GM12878 (cell line): ENCODE data around the gene PRR5L. TPM values are rescaled to one million over a fixed set of nuclear protein-coding genes. Genes with fewer than 3 reads are reported as not detected.

ENCODE experiments used
- ATAC-seq: fragments of 200-7000 bp; cut with Tn5 transposase; 3 replicates; pipeline ENCODE4 v1.9.1; 2020; ENCODE audit warnings: mild to moderate bottlenecking, moderate library complexity
- BruUV-seq: library from RNA; stranded (reverse); fragments of 400-500 nt; replicated peaks from 2 replicates; lab custom pipeline; 2021; lab: Mats Ljungman, UMichigan
- CTCF ChIA-PET: fragments of 300-600 bp; sonication (Branson Sonifier 250); formaldehyde crosslinking; extraction: SDS; loops from one replicate; lab custom pipeline; 2021; ENCODE audit warnings: inconsistent platforms; lab: Yijun Ruan, JAX
- POLR2A ChIA-PET: fragments of 350-600 bp; formaldehyde crosslinking; extraction: SDS; loops from one replicate; lab custom pipeline; 2021; ENCODE audit warnings: inconsistent platforms; lab: Charles Lee
- RAD21 ChIA-PET: fragments of 300-600 bp; sonication (Branson Sonifier 250); formaldehyde crosslinking; loops from one replicate; lab custom pipeline; 2023; ENCODE audit warnings: antibody characterized with exemption; ENCODE audit not compliant: unreplicated experiment; lab: Charles Lee
- SMC1A ChIA-PET: fragments of 300-600 bp; sonication (Branson Sonifier 250); formaldehyde crosslinking; loops from one replicate; lab custom pipeline; 2023; ENCODE audit not compliant: unreplicated experiment, uncharacterized antibody; lab: Charles Lee
- DNase-seq: peaks from one replicate; pipeline ENCODE4 v3.0.0-alpha.2; 2011; ENCODE audit warnings: low read depth, low spot score
- FAIRE-seq: peaks from 3 replicates; lab custom pipeline; 2011; peaks lifted over from hg19 to GRCh38; lab: Jason Lieb, UNC
- H2AFZ ChIP-seq: 2 replicates; pipeline ENCODE4 v1.6.0; 2011; ENCODE audit warnings: low read depth, low read length, control low read depth; ENCODE audit not compliant: control insufficient read depth
- H3K27ac ChIP-seq: 2 replicates; pipeline ENCODE4 v1.5.1; 2011; ENCODE audit warnings: control low read depth; ENCODE audit not compliant: control insufficient read depth, insufficient read depth
- H3K27me3 ChIP-seq, 2 experiments: replicated peaks in 1 of 2; 2 replicates each; pipeline versions ENCODE4 v1.6.0 to v1.6.1; 2011; ENCODE audit warnings: low read length in 1 of 2; ENCODE audit not compliant: control insufficient read depth in 2 of 2, insufficient read depth in 2 of 2
- H3K36me3 ChIP-seq, 2 experiments: 2 replicates each; pipeline ENCODE4 v1.5.1; 2011; ENCODE audit warnings: low read length in 1 of 2; ENCODE audit not compliant: control insufficient read depth in 2 of 2, insufficient read depth in 2 of 2
- H3K4me1 ChIP-seq: 2 replicates; pipeline ENCODE4 v1.6.1; 2011; ENCODE audit warnings: mild to moderate bottlenecking, low read length, moderate library complexity, mixed read lengths; ENCODE audit not compliant: control insufficient read depth, insufficient read depth
- H3K4me2 ChIP-seq: 2 replicates; pipeline ENCODE4 v1.6.0; 2011; ENCODE audit warnings: control low read depth; ENCODE audit not compliant: control insufficient read depth, insufficient read depth
- H3K4me3 ChIP-seq: fragments of 200-600 bp; sonication (generic); 2 replicates; pipeline ENCODE4 v1.5.1; 2016
- H3K79me2 ChIP-seq: 2 replicates; pipeline ENCODE4 v1.6.0; 2011; ENCODE audit warnings: low read length; ENCODE audit not compliant: control insufficient read depth, insufficient read depth
- H3K9ac ChIP-seq: 2 replicates; pipeline ENCODE4 v1.8.0; 2011; ENCODE audit warnings: low read length, control low read depth, mixed read lengths; ENCODE audit not compliant: control insufficient read depth, insufficient read depth
- H3K9me3 ChIP-seq: replicated peaks from 3 replicates; pipeline ENCODE4 v1.5.1; 2011; ENCODE audit warnings: mild to moderate bottlenecking, low read length; ENCODE audit not compliant: control insufficient read depth, insufficient read depth
- H4K20me1 ChIP-seq: 2 replicates; pipeline ENCODE4 v1.6.0; 2011; ENCODE audit not compliant: control insufficient read depth, insufficient read depth
- CTCF ChIP-seq, 3 experiments: IDR thresholded peaks in 2 of 3; conservative IDR thresholded peaks in 1 of 3; 2 replicates each; pipeline ENCODE4 v1.5.1; 2011; ENCODE audit warnings: low read depth in 3 of 3, low read length in 3 of 3, mild to moderate bottlenecking in 3 of 3, control low read depth in 2 of 3, moderate library complexity in 2 of 3, inconsistent platforms in 1 of 3, mixed read lengths in 1 of 3; ENCODE audit not compliant: control insufficient read depth in 2 of 3, insufficient read depth in 1 of 3; ENCODE audit errors: extremely low read depth in 1 of 3
- IRF4 ChIP-seq: IDR thresholded peaks from 2 replicates; pipeline ENCODE4 v1.6.1; 2011; ENCODE audit warnings: low read depth, low read length
- NR2F1 ChIP-seq: fragments of 450-650 bp; conservative IDR thresholded peaks from 2 replicates; pipeline ENCODE4 v1.6.1; 2017; ENCODE audit warnings: mild to moderate bottlenecking
- PKNOX1 ChIP-seq: fragments of 450-650 bp; IDR thresholded peaks from 2 replicates; pipeline ENCODE4 v1.6.1; 2016; ENCODE audit warnings: mild to moderate bottlenecking
- whole genome bisulfite sequencing: methylation state at CpG from one replicate; pipeline ENCODE4 v1.1.6; 2016; ENCODE audit warnings: low lambda C conversion rate; ENCODE audit not compliant: insufficient replicate concordance, insufficient coverage; ENCODE audit errors: missing lambda C conversion rate; 5-methylcytosine and 5-hydroxymethylcytosine counted together
- in situ Hi-C: fragments of 300-500 bp; cut with MboI; formaldehyde crosslinking; loops from 9 replicates; pipeline ENCODE4 v1.14.3; 2018; ENCODE audit warnings: mixed read lengths
- intact Hi-C: fragments of 100-400 bp; cut with micrococcal nuclease; formaldehyde crosslinking; loops from one replicate; pipeline ENCODE4 v1.14.2; 2022; ENCODE audit not compliant: unreplicated experiment
- polyA plus RNA-seq, 11 experiments: library from polyadenylated mRNA; depleted of rRNA in 4 of 11; unstranded in 6 of 11; stranded (reverse) in 5 of 11; fragments of >200 nt; fragmentation: Nextera tagmentation in 4 of 11; fragmentation: Illumina TruSeq in 1 of 11; extraction: Ambion mirVana in 4 of 11; extraction: Trizol in 1 of 11; gene quantifications; 1 replicate in 1 of 11; 2 replicates in 10 of 11; pipeline versions ENCODE4 v1.2.1 to v1.2.3, GENCODE V29; 2011 to 2016; ENCODE audit warnings: inconsistent platforms in 2 of 11, missing spikeins in 2 of 11, low read depth in 1 of 11
- total RNA-seq, 4 experiments: library from RNA; depleted of rRNA in 3 of 4; stranded (reverse); fragments of >200 nt in 3 of 4; fragmentation: Illumina TruSeq in 1 of 4; extraction: Trizol in 1 of 4; gene quantifications; 2 replicates each; pipeline versions ENCODE4 v1.2.1 to v1.2.3, GENCODE V29; 2013 to 2021

Gene PRR5L
- total and polyA plus RNA-seq, 10 of the 15 experiments (the other 5 are each of a cell fraction or from before 2014, with no cell fraction given), result 0.11 to 4.2 (median 0.67) TPM; not detected in 1

- BruUV-seq, result no TSS peak
- ATAC-seq, result no peak
- no peak overlapping the region for H2AFZ ChIP-seq
- TF ChIP-seq IRF4 (no peak), CTCF (IDR thresholded peaks at IDR 0.05 in 2 of 3, conservative IDR thresholded peaks at IDR 0.05 in 1 of 3; ENCODE audit: control insufficient read depth in 2 of 3, extremely low read depth in 1 of 3, insufficient read depth in 1 of 3, low read depth in 3 of 3, low read length in 3 of 3) (0 out of 6 replicates have a peak, but pooled peaks of 1 of the 3 experiments have one; percentile 1)
- no peaks in the 10 kb centered on the region for H3K4me1 ChIP-seq
- SMC1A ChIA-PET, result interaction anchor here (1.0 kb wide), 1 partner anchor 561 kb away, joined by 7 read pairs; no protein-coding TSS in a partner anchor
- H3K27ac ChIP-seq, result no peak overlapping the region
- H3K9ac ChIP-seq, result no peak overlapping the region
- H3K27me3 ChIP-seq, result no peaks in the 10 kb centered on the region
- RAD21 ChIA-PET, result no interaction called here
- POLR2A ChIA-PET, result no interaction called here
- H3K4me3 ChIP-seq, result no peak overlapping the region
- peaks cover 1 to 11% of the 10 kb centered on the region in 2 experiments; a peak in 3 of 4 replicates for H3K36me3 ChIP-seq
- 88% methylated on average over 5 of the region's 5 CpGs for WGBS
- CTCF ChIA-PET, result interaction anchor here (0.9 to 3.5 kb wide), 3 partner anchors 12 to 221 kb away, joined by 3 to 18 read pairs (median 5); no protein-coding TSS in a partner anchor
- in situ Hi-C loops (no loop called here), intact Hi-C loops (no loop called here)
- no peak overlapping the region for H3K4me2 ChIP-seq
- H3K9me3 ChIP-seq, result no peaks in the 10 kb centered on the region
- no peak for DNase-seq
- H4K20me1 ChIP-seq, result no peaks in the 10 kb centered on the region
- no peaks in the 10 kb centered on the region for H3K79me2 ChIP-seq
- FAIRE-seq, result no peak
Observed at GRCh38 chr11:36271794-36272407, 24.2 kb upstream of the PRR5L start.

- H3K27ac ChIP-seq, result no peak overlapping the region
- no TSS peak for BruUV-seq
- RAD21 ChIA-PET, result interaction anchor here (1.2 kb wide), 1 partner anchor 451 kb away, joined by 4 read pairs; no protein-coding TSS in a partner anchor
- peaks cover 1 to 11% of the 10 kb centered on the region in 2 experiments; a peak in 3 of 4 replicates for H3K36me3 ChIP-seq
- H3K9ac ChIP-seq, result no peak overlapping the region
- CTCF ChIA-PET, result interaction anchor here (0.9 to 3.5 kb wide), 6 partner anchors 13 to 451 kb away, joined by 3 to 18 read pairs (median 5); no protein-coding TSS in a partner anchor
- H3K9me3 ChIP-seq, result no peaks in the 10 kb centered on the region
- intact Hi-C loops (no loop called here), in situ Hi-C loops (no loop called here)
- POLR2A ChIA-PET, result no interaction called here
- DNase-seq (no peak), ATAC-seq (no peak), FAIRE-seq (no peak)
- no peaks in the 10 kb centered on the region for H3K79me2 ChIP-seq
- no peak overlapping the region for H2AFZ ChIP-seq
- TF ChIP-seq NR2F1 (no peak), PKNOX1 (peak; percentile 49)
- H3K4me2 ChIP-seq, result no peak overlapping the region
- H3K4me1 ChIP-seq, result no peaks in the 10 kb centered on the region
- no peaks in the 10 kb centered on the region for H3K27me3 ChIP-seq
- SMC1A ChIA-PET, result interaction anchor here (0.6 to 1.5 kb wide), 5 partner anchors 75 to 562 kb away, joined by 3 to 7 read pairs (median 3); no protein-coding TSS in a partner anchor
- H3K4me3 ChIP-seq, result no peak overlapping the region
- 84% methylated on average over 3 of the region's 3 CpGs for WGBS
- H4K20me1 ChIP-seq, result no peaks in the 10 kb centered on the region
Observed at GRCh38 chr11:36273110-36273509, 23.0 kb upstream of the PRR5L start.
